CD4-positive, alpha-beta T cell treated with Interleukin-17A for 4 hours (primary cell): Measurements from ENCODE around the gene NUP88.

Source experiments
- DNase-seq: peaks from one replicate; pipeline ENCODE4 v3.0.0-alpha.2; 2020; ENCODE audit warnings: mixed read lengths

NUP88 gene

GRCh38 chr17:5418858-5419355 is 555 bp downstream of the NUP88 start:
- DNase-seq: peak; percentile 59

- no peak for DNase-seq
Measured at GRCh38 chr17:5416901-5417300, 2.6 kb downstream of the NUP88 start.

GRCh38 chr17:5413682-5414081 is 5.8 kb downstream of the NUP88 start:
- DNase-seq: no peak

- DNase-seq: no peak
Measured at GRCh38 chr17:5410594-5411272, 8.7 kb downstream of the NUP88 start.

- no peak for DNase-seq
Measured at GRCh38 chr17:5408186-5408585, 11.3 kb downstream of the NUP88 start.

GRCh38 chr17:5405400-5405799 is 14.1 kb downstream of the NUP88 start:
- no peak for DNase-seq

- no peak for DNase-seq
Measured at GRCh38 chr17:5399767-5400166, 19.7 kb downstream of the NUP88 start.

- no peak for DNase-seq
Measured at GRCh38 chr17:5396612-5397011, 22.9 kb downstream of the NUP88 start.

- DNase-seq: no peak
Measured at GRCh38 chr17:5391678-5392077, 27.8 kb downstream of the NUP88 start.

GRCh38 chr17:5381542-5381941 is 37.9 kb downstream of the NUP88 start:
- DNase-seq: no peak

GRCh38 chr17:5380491-5381135 is 38.8 kb downstream of the NUP88 start:
- no peak for DNase-seq

- no peak for DNase-seq
Measured at GRCh38 chr17:5379351-5380107, 39.9 kb downstream of the NUP88 start.

GRCh38 chr17:5378566-5379207 is 40.8 kb downstream of the NUP88 start:
- no peak for DNase-seq

- DNase-seq: no peak
Measured at GRCh38 chr17:5373112-5373511, 46.4 kb downstream of the NUP88 start.

- no peak for DNase-seq
Measured at GRCh38 chr17:5370411-5370810, 49.1 kb downstream of the NUP88 start.

GRCh38 chr17:5365831-5366230 is 53.6 kb downstream of the NUP88 start:
- no peak for DNase-seq

- DNase-seq: no peak
Measured at GRCh38 chr17:5364696-5365095, 54.8 kb downstream of the NUP88 start.

- no peak for DNase-seq
Measured at GRCh38 chr17:5364156-5364555, 55.3 kb downstream of the NUP88 start.

- no peak for DNase-seq
Measured at GRCh38 chr17:5362162-5362811, 57.2 kb downstream of the NUP88 start.

GRCh38 chr17:5361426-5361825 is 58.0 kb downstream of the NUP88 start:
- DNase-seq: no peak

GRCh38 chr17:5355421-5356129 is 63.9 kb downstream of the NUP88 start:
- no peak for DNase-seq

GRCh38 chr17:5354886-5355415 is 64.5 kb downstream of the NUP88 start:
- DNase-seq: no peak
